HepG2 (cell line): ENCODE results near the gene ZBTB2. TPM values are rescaled to one million over a fixed set of nuclear protein-coding genes. Genes with fewer than 3 reads are reported as not detected.

Experiments used
- ARID2 ChIP-seq: sonication (generic); formaldehyde crosslinking; IDR thresholded peaks from 2 replicates; pipeline ENCODE4 v1.8.1; 2022; ENCODE audit warnings: mild to moderate bottlenecking, missing genetic modification reagents, borderline replicate concordance
- BRCA1 ChIP-seq: sonication (generic); formaldehyde crosslinking; IDR thresholded peaks from 2 replicates; pipeline ENCODE4 v1.4.0; 2020; ENCODE audit warnings: missing genetic modification reagents
- CREB1 ChIP-seq, 2 experiments: fragments of 450-650 bp in 1 of 2; IDR thresholded peaks; 2 replicates each; pipeline ENCODE4 v1.6.1; 2016 to 2017; ENCODE audit warnings: control low read depth in 1 of 2, mild to moderate bottlenecking in 1 of 2, missing compliant biosample characterization in 1 of 2, missing genetic modification characterization in 1 of 2
- FOXA1 ChIP-seq, 2 experiments: fragments of 450-650 bp in 1 of 2; sonication (generic) in 1 of 2; formaldehyde crosslinking in 1 of 2; IDR thresholded peaks; 2 replicates each; pipeline versions ENCODE4 v1.4.0 to v1.6.1; 2016 to 2020; ENCODE audit warnings: missing genetic modification reagents in 1 of 2
- GATAD2A ChIP-seq: IDR thresholded peaks from 2 replicates; pipeline ENCODE4 v1.6.1; 2016
- HNRNPH1 ChIP-seq: fragments of 200-400 bp; formaldehyde crosslinking; optimal IDR thresholded peaks from 2 replicates; pipeline ENCODE3; 2017; ENCODE audit warnings: mild to moderate bottlenecking, low read depth, low read length
- MBD4 ChIP-seq: IDR thresholded peaks from 2 replicates; pipeline ENCODE4 v1.6.1; 2012; ENCODE audit warnings: low read length, inconsistent platforms, borderline replicate concordance
- NBN ChIP-seq: fragments of 450-650 bp; conservative IDR thresholded peaks from 2 replicates; pipeline ENCODE4 v1.6.1; 2017
- TCF7L2 ChIP-seq: IDR thresholded peaks from 2 replicates; pipeline ENCODE4 v1.6.1; 2011; ENCODE audit warnings: mild to moderate bottlenecking, low read depth, low read length, moderate library complexity
- TOE1 ChIP-seq: sonication (generic); formaldehyde crosslinking; IDR thresholded peaks from 2 replicates; pipeline ENCODE4 v1.4.0; 2020; ENCODE audit warnings: mild to moderate bottlenecking, missing genetic modification reagents
- ZBTB40 ChIP-seq, 2 experiments: fragments of 450-650 bp in 1 of 2; sonication (generic) in 1 of 2; formaldehyde crosslinking in 1 of 2; IDR thresholded peaks; 2 replicates each; pipeline versions ENCODE4 v1.6.1 to v1.8.0; 2016 to 2022; ENCODE audit warnings: antibody characterized with exemption in 1 of 2, mild to moderate bottlenecking in 1 of 2, missing genetic modification reagents in 1 of 2
- ZNF224 ChIP-seq: sonication (generic); formaldehyde crosslinking; IDR thresholded peaks from 2 replicates; pipeline ENCODE4 v1.5.0; 2020; ENCODE audit warnings: mild to moderate bottlenecking, missing genetic modification reagents
- ZNF281 ChIP-seq: sonication (generic); formaldehyde crosslinking; IDR thresholded peaks from 2 replicates; pipeline ENCODE4 v1.4.0; 2020; ENCODE audit warnings: missing genetic modification reagents, borderline replicate concordance
- ZNF282 ChIP-seq: fragments of 450-650 bp; IDR thresholded peaks from 2 replicates; pipeline ENCODE4 v1.6.1; 2018; ENCODE audit not compliant: partially characterized antibody
- ZNF891 ChIP-seq: sonication (generic); formaldehyde crosslinking; IDR thresholded peaks from 2 replicates; pipeline ENCODE4 v1.5.0; 2020; ENCODE audit warnings: mild to moderate bottlenecking, missing genetic modification reagents
- polyA plus RNA-seq, 8 experiments: library from polyadenylated mRNA; depleted of rRNA in 3 of 8; stranded (reverse) in 7 of 8; unstranded in 1 of 8; fragments of >200 nt; fragmentation: Illumina TruSeq in 4 of 8; extraction: Trizol in 4 of 8; gene quantifications; 2 replicates each; pipeline versions ENCODE4 v1.2.1 to v1.2.3, GENCODE V29; 2011 to 2016; ENCODE audit warnings: low read depth in 4 of 8, missing spikeins in 1 of 8, mixed read lengths in 1 of 8; ENCODE audit not compliant: insufficient read depth in 1 of 8
- total RNA-seq, 5 experiments: library from RNA; depleted of rRNA; stranded (reverse); fragments of >200 nt; fragmentation: Illumina TruSeq; extraction: Trizol; gene quantifications; 2 replicates each; pipeline ENCODE4 v1.2.3, GENCODE V29; 2016; ENCODE audit warnings: low read depth in 1 of 5

Gene ZBTB2
- total and polyA plus RNA-seq, 2 of the 13 experiments (the other 11 are each of a cell fraction or from before 2014, with no cell fraction given), result 15.4 to 22.8 TPM

GRCh38 chr6:151391471-151392413, at the start of gene ZBTB2 (continued):
- TF ChIP-seq MBD4 (no peak), TCF7L2 (no peak), ZNF891 (no peak), GATAD2A (peak; percentile 25; the same call in 1 of the 2 replicates), FOXA1 (IDR thresholded peaks at IDR 0.05) (peak; percentile 58; the same call in 1 of the 2 replicates), FOXA1 (CRISPR knock-in tag; IDR thresholded peaks at IDR 0.05) (peak; percentile 94), ARID2 (CRISPR knock-in tag) (no peak), TOE1 (no peak), HNRNPH1 (no peak), ZBTB40 (IDR thresholded peaks at IDR 0.05) (no peak), ZBTB40 (CRISPR knock-in tag; IDR thresholded peaks at IDR 0.05) (no peak), ZNF281 (CRISPR knock-in tag) (peak; percentile 32; the same call in 1 of the 2 replicates), ZNF282 (no peak), ZNF224 (CRISPR knock-in tag) (no peak), NBN (no peak), CREB1 (IDR thresholded peaks at IDR 0.05) (no peak), CREB1 (CRISPR knock-in tag; IDR thresholded peaks at IDR 0.05) (peak; percentile 16; the same call in 1 of the 2 replicates), BRCA1 (CRISPR knock-in tag) (no peak)
